Fibroblast of skin of left quadriceps (primary cell): ENCODE measurements around the gene PIK3R1.

Experiments
- DNase-seq, 2 experiments: peaks; one replicate each; pipeline ENCODE4 v3.0.0-alpha.2; 2013; ENCODE audit warnings: low read depth in 2 of 2

The PIK3R1 gene

GRCh38 chr5:68270399-68270975 lies 54.9 kb downstream of the PIK3R1 start:
- DNase-seq: no peak

GRCh38 chr5:68271124-68271523 lies 55.6 kb downstream of the PIK3R1 start:
- no peak for DNase-seq

- no peak for DNase-seq
These were observed 56.7 kb downstream of the PIK3R1 start for GRCh38 chr5:68272289-68272688.

- DNase-seq: no peak
These were observed 58.3 kb downstream of the PIK3R1 start for GRCh38 chr5:68273717-68274409.

GRCh38 chr5:68274847-68275651 lies 59.5 kb downstream of the PIK3R1 start:
- DNase-seq: no peak

- no peak for DNase-seq
These were observed 61.2 kb downstream of the PIK3R1 start for GRCh38 chr5:68276740-68277139.

- DNase-seq: no peak
These were observed 61.9 kb downstream of the PIK3R1 start for GRCh38 chr5:68277431-68277830.

- DNase-seq: no peak
These were observed 64.4 kb downstream of the PIK3R1 start for GRCh38 chr5:68279984-68280383.

GRCh38 chr5:68282001-68282400 lies 66.4 kb downstream of the PIK3R1 start:
- no peak for DNase-seq

- DNase-seq: no peak
These were observed 68.2 kb downstream of the PIK3R1 start for GRCh38 chr5:68283766-68284165.

- no peak for DNase-seq
These were observed 69.7 kb downstream of the PIK3R1 start for GRCh38 chr5:68285075-68285840.

- DNase-seq: peak; percentile 27 to 42
These were observed 70.5 kb downstream of the PIK3R1 start for GRCh38 chr5:68285851-68286611.

GRCh38 chr5:68286612-68286912 lies 71.0 kb downstream of the PIK3R1 start:
- DNase-seq: no peak

- DNase-seq: no peak
These were observed 72.0 kb downstream of the PIK3R1 start for GRCh38 chr5:68287631-68287975.

- no peak for DNase-seq
These were observed 72.6 kb downstream of the PIK3R1 start for GRCh38 chr5:68287976-68288706.

- no peak for DNase-seq
These were observed 73.2 kb downstream of the PIK3R1 start for GRCh38 chr5:68288707-68289134.

GRCh38 chr5:68289498-68289897 lies 73.9 kb downstream of the PIK3R1 start:
- no peak for DNase-seq

GRCh38 chr5:68290260-68290674 lies 74.7 kb downstream of the PIK3R1 start:
- peak in 1 of 2 experiments; percentile 49 for DNase-seq

GRCh38 chr5:68290847-68291246 lies 75.3 kb downstream of the PIK3R1 start:
- DNase-seq: no peak

- DNase-seq: no peak
These were observed 76.8 kb downstream of the PIK3R1 start for GRCh38 chr5:68292316-68292715.

- DNase-seq: no peak
These were observed 80.2 kb downstream of the PIK3R1 start for GRCh38 chr5:68295772-68296171.
